Measurements from ENCODE around the gene PUS1. TPM values are rescaled to one million over a fixed set of nuclear protein-coding genes. Genes with fewer than 3 reads are reported as not detected.
A peak's percentile ranks its signal among the peaks of the same experiment; 100 is the strongest.

Gene PUS1
- total and polyA plus RNA-seq, 10 of the 15 experiments (the other 5 are each of a cell fraction or from before 2014, with no cell fraction given), result 1.3 to 74.2 (median 25.4) TPM

DNA sequence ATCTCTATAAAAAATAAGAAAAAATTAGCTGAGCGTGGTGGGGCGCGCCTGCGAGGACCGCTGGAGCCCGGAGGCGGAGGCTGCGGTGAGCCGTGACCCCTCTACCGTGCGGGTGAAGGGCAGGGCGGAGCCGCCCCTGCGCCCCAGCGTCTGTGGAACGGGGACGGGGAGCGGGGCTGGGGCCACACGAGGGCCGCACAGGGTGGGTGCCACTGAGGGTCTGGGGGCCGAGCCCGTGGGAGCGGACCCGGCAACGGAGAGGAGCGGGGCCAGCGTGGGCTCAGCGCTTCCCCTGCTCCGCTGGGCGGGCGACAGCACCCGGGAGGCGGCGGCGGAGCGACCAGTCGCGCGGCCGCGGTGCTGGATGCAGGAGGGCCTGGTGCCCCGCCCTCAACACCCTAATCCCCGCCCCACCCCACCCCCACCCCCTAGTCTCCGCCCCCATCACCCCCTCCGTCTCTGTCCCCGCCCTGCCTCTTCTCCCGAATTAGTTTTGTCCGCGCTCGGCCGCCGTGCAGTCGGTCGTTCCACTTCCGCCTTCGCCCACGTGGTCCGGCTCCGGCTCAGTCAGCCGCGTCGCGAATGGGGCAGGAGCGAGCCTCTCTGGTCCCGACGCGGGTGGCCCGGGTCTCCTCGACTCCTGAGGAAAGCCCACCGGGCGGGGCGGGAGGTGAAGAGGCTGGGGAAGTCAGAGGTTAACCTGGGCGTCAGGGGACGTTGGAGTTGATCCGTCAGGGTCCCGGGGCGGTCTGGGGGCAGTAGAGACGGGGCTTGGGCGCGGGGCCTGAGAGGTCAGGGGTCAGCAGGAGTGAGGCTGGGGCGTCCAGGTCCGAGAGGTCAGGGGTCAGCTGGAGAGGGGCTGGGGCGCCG is at the start of gene PUS1 (continued):
- TF ChIP-seq HDGF (IDR thresholded peaks at IDR 0.05) (0 out of 2 replicates have a peak, but pooled peaks have one; percentile 50), GATAD2B (conservative IDR thresholded peaks at IDR 0.05; ENCODE audit: low read depth) (no peak), CEBPB (IDR thresholded peaks at IDR 0.05; ENCODE audit: borderline replicate concordance in 1 of 2, low read depth in 2 of 2, low read length in 2 of 2) (no peak), DPF2 (IDR thresholded peaks at IDR 0.05) (no peak), NFXL1 (IDR thresholded peaks at IDR 0.05; ENCODE audit: borderline replicate concordance) (no peak), STAT3 (IDR thresholded peaks at IDR 0.05; ENCODE audit: low read depth, low read length) (no peak), EP300 (IDR thresholded peaks at IDR 0.05; ENCODE audit: borderline replicate concordance in 1 of 2, control insufficient read depth in 1 of 2, low read depth in 2 of 2, low read length in 2 of 2) (no peak), FOXK2 (IDR thresholded peaks at IDR 0.05) (no peak), EGR1 (IDR thresholded peaks at IDR 0.05; ENCODE audit: borderline replicate concordance in 1 of 2, low read depth in 2 of 2, low read length in 2 of 2) (peak in 1 of 2 experiments; percentile 71; a peak in 2 of 3 replicates), CBX3 (IDR thresholded peaks at IDR 0.05; ENCODE audit: borderline replicate concordance, low read depth) (no peak), JUNB (IDR thresholded peaks at IDR 0.05) (no peak), ETV6 (conservative IDR thresholded peaks at IDR 0.05 in 1 of 2, IDR thresholded peaks at IDR 0.05 in 1 of 2; ENCODE audit: borderline replicate concordance in 1 of 2, low read depth in 1 of 2) (no peak), NRF1 (conservative IDR thresholded peaks at IDR 0.05; ENCODE audit: low read depth, low read length) (no peak), SRF (IDR thresholded peaks at IDR 0.05; ENCODE audit: low read depth in 2 of 2, low read length in 2 of 2) (no peak), RCOR1 (conservative IDR thresholded peaks at IDR 0.05; ENCODE audit: low read depth, low read length) (no peak), SUZ12 (IDR thresholded peaks at IDR 0.05; ENCODE audit: unreplicated experiment) (no peak)
- TF ChIP-seq, protein P1, sequence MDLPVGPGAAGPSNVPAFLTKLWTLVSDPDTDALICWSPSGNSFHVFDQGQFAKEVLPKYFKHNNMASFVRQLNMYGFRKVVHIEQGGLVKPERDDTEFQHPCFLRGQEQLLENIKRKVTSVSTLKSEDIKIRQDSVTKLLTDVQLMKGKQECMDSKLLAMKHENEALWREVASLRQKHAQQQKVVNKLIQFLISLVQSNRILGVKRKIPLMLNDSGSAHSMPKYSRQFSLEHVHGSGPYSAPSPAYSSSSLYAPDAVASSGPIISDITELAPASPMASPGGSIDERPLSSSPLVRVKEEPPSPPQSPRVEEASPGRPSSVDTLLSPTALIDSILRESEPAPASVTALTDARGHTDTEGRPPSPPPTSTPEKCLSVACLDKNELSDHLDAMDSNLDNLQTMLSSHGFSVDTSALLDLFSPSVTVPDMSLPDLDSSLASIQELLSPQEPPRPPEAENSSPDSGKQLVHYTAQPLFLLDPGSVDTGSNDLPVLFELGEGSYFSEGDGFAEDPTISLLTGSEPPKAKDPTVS (IDR thresholded peaks at IDR 0.05; ENCODE audit: low read depth, low read length), result no peak
- TF ChIP-seq, protein P2, sequence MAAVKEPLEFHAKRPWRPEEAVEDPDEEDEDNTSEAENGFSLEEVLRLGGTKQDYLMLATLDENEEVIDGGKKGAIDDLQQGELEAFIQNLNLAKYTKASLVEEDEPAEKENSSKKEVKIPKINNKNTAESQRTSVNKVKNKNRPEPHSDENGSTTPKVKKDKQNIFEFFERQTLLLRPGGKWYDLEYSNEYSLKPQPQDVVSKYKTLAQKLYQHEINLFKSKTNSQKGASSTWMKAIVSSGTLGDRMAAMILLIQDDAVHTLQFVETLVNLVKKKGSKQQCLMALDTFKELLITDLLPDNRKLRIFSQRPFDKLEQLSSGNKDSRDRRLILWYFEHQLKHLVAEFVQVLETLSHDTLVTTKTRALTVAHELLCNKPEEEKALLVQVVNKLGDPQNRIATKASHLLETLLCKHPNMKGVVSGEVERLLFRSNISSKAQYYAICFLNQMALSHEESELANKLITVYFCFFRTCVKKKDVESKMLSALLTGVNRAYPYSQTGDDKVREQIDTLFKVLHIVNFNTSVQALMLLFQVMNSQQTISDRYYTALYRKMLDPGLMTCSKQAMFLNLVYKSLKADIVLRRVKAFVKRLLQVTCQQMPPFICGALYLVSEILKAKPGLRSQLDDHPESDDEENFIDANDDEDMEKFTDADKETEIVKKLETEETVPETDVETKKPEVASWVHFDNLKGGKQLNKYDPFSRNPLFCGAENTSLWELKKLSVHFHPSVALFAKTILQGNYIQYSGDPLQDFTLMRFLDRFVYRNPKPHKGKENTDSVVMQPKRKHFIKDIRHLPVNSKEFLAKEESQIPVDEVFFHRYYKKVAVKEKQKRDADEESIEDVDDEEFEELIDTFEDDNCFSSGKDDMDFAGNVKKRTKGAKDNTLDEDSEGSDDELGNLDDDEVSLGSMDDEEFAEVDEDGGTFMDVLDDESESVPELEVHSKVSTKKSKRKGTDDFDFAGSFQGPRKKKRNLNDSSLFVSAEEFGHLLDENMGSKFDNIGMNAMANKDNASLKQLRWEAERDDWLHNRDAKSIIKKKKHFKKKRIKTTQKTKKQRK (IDR thresholded peaks at IDR 0.05; ENCODE audit: low read depth, low read length), result no peak
- TF ChIP-seq, protein P3, sequence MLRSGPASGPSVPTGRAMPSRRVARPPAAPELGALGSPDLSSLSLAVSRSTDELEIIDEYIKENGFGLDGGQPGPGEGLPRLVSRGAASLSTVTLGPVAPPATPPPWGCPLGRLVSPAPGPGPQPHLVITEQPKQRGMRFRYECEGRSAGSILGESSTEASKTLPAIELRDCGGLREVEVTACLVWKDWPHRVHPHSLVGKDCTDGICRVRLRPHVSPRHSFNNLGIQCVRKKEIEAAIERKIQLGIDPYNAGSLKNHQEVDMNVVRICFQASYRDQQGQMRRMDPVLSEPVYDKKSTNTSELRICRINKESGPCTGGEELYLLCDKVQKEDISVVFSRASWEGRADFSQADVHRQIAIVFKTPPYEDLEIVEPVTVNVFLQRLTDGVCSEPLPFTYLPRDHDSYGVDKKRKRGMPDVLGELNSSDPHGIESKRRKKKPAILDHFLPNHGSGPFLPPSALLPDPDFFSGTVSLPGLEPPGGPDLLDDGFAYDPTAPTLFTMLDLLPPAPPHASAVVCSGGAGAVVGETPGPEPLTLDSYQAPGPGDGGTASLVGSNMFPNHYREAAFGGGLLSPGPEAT (IDR thresholded peaks at IDR 0.05; ENCODE audit: low read depth), result peak; percentile 36; the same call in 1 of the 2 replicates
- TF ChIP-seq, protein P4, sequence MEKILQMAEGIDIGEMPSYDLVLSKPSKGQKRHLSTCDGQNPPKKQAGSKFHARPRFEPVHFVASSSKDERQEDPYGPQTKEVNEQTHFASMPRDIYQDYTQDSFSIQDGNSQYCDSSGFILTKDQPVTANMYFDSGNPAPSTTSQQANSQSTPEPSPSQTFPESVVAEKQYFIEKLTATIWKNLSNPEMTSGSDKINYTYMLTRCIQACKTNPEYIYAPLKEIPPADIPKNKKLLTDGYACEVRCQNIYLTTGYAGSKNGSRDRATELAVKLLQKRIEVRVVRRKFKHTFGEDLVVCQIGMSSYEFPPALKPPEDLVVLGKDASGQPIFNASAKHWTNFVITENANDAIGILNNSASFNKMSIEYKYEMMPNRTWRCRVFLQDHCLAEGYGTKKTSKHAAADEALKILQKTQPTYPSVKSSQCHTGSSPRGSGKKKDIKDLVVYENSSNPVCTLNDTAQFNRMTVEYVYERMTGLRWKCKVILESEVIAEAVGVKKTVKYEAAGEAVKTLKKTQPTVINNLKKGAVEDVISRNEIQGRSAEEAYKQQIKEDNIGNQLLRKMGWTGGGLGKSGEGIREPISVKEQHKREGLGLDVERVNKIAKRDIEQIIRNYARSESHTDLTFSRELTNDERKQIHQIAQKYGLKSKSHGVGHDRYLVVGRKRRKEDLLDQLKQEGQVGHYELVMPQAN (conservative IDR thresholded peaks at IDR 0.05), result peak; percentile 91

Measured in GM12878 (cell line).